Measurements from ENCODE around the gene CD247. TPM values are rescaled to one million over a fixed set of nuclear protein-coding genes. Genes with fewer than 3 reads are reported as not detected.

CD247 gene
- total and polyA plus RNA-seq, 2 of the 13 experiments (the other 11 are each of a cell fraction or from before 2014, with no cell fraction given): 0.20 TPM; not detected in 1

DNA sequence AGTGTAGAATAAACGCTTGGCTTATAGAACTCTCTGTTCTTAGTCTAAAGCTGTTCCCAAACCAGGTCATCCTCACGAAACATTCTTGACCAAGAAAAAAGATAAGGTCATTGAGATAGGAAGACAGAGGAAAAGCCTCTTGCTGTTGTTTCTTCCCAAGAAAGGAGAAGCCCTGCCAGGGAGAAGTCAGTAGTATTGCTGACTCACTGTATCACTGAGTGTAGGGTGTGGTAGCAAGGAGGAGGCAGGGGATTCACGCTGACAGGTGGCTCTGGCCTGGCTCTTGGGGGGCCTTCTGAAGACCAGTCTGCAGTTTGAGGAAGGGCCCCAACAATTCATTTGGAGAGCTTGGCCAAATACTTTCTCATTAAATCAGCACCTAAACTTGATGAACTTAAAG, 97.8 kb downstream of the CD247 start:
- in situ Hi-C loops (cut with HindIII; ENCODE audit: extremely low pct_ligation_motif_present, low pct_unique_long_range_greater_than_20kb): no loop called here
- no peaks in the 10 kb centered on the region for H3K4me1 ChIP-seq (ENCODE audit: insufficient read depth, low read length)
- no peak for ATAC-seq

DNA sequence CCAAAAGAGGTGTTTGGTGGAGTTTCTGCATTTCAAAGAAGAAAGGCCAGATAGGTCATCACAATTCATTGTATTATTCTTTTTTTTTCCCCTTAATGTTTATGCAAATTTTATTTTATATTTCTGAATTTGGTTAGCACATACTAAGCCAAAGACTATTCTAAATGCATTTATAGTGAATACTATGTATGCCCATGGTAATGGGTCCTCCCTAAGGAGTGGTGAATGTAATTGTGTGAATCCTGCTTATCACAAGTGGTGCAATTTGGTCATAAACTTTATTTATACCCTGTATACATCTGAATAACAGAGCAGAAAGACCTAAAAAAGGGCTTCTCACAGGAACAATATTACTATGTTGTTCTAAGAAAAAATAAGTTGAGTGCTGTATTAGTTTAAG, 99.1 kb downstream of the CD247 start:
- CTCF ChIA-PET (ENCODE audit: low intra/inter-chr PET ratio, low total read pairs): no interaction called here
- Histone ChIP-seq H3K9me3 (ENCODE audit: low read length) (no peaks in the 10 kb centered on the region), H2AFZ (ENCODE audit: low read length) (no peak overlapping the region), H3K9ac (ENCODE audit: insufficient read depth, low read depth, low read length) (no peak overlapping the region), H3K36me3 (replicated peaks in 1 of 2; ENCODE audit: control insufficient read depth in 1 of 2, insufficient read depth in 2 of 2, low read length in 2 of 2) (peaks cover 0 to 19% of the 10 kb centered on the region in 2 experiments; a peak in 3 of 5 replicates), H4K20me1 (ENCODE audit: insufficient read depth, low read length) (no peaks in the 10 kb centered on the region), H3K4me1 (ENCODE audit: insufficient read depth, low read length) (no peaks in the 10 kb centered on the region), H3K4me2 (ENCODE audit: low read depth, low read length) (no peak overlapping the region), H3K4me3 (replicated peaks in 1 of 3; ENCODE audit: insufficient read depth in 1 of 3, low read depth in 2 of 3, low read length in 3 of 3) (no peak overlapping the region), H3K27me3 (ENCODE audit: control insufficient read depth in 1 of 2, insufficient read depth in 2 of 2, low read length in 2 of 2) (no peaks in the 10 kb centered on the region), H3K27ac (ENCODE audit: extremely low read length, insufficient read depth, low read length) (no peak overlapping the region), H3K79me2 (ENCODE audit: insufficient read depth, low read length) (no peaks in the 10 kb centered on the region)
- FAIRE-seq (no peak), DNase-seq (ENCODE audit: low spot score) (no peak), ATAC-seq (no peak)
- POLR2A ChIA-PET: no interaction called here
- intact Hi-C loops (cut with micrococcal nuclease; ENCODE audit: unreplicated experiment): no loop called here
- BruUV-seq (replicated peaks): no TSS peak
- in situ Hi-C loops (cut with HindIII; ENCODE audit: extremely low pct_ligation_motif_present, low pct_unique_long_range_greater_than_20kb): loop anchor here (10.0 kb wide), 1 partner anchor 116 kb away; no protein-coding TSS in a partner anchor
- no peak for TF ChIP-seq ZSCAN12 (CRISPR knock-in tag; IDR thresholded peaks at IDR 0.05)
- no peak for TF ChIP-seq ZMYM2 (CRISPR knock-in tag; IDR thresholded peaks at IDR 0.05)
- TF ChIP-seq, protein P1, sequence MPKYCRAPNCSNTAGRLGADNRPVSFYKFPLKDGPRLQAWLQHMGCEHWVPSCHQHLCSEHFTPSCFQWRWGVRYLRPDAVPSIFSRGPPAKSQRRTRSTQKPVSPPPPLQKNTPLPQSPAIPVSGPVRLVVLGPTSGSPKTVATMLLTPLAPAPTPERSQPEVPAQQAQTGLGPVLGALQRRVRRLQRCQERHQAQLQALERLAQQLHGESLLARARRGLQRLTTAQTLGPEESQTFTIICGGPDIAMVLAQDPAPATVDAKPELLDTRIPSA (CRISPR knock-in tag; IDR thresholded peaks at IDR 0.05; ENCODE audit: borderline replicate concordance): no peak
- TF ChIP-seq ZNF282 (IDR thresholded peaks at IDR 0.05; ENCODE audit: partially characterized antibody): no peak
- no peak for TF ChIP-seq HDAC1 (CRISPR knock-in tag; IDR thresholded peaks at IDR 0.05)
- no peak for TF ChIP-seq ZNF577 (CRISPR knock-in tag; IDR thresholded peaks at IDR 0.05; ENCODE audit: borderline replicate concordance, low read depth)
- TF ChIP-seq, protein P2, sequence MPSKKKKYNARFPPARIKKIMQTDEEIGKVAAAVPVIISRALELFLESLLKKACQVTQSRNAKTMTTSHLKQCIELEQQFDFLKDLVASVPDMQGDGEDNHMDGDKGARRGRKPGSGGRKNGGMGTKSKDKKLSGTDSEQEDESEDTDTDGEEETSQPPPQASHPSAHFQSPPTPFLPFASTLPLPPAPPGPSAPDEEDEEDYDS (CRISPR knock-in tag; IDR thresholded peaks at IDR 0.05): no peak
- no peak for TF ChIP-seq ZNF605 (CRISPR knock-in tag; IDR thresholded peaks at IDR 0.05)
- no peak for TF ChIP-seq ATF7 (IDR thresholded peaks at IDR 0.05)
- no peak for TF ChIP-seq ATF7 (CRISPR knock-in tag; IDR thresholded peaks at IDR 0.05)
- TF ChIP-seq SOX5 (CRISPR knock-in tag; IDR thresholded peaks at IDR 0.05; ENCODE audit: borderline replicate concordance): no peak
- TF ChIP-seq ZNF563 (CRISPR knock-in tag; IDR thresholded peaks at IDR 0.05): no peak
- TF ChIP-seq KLF16 (CRISPR knock-in tag; IDR thresholded peaks at IDR 0.05): no peak
- TF ChIP-seq WIZ (CRISPR knock-in tag; IDR thresholded peaks at IDR 0.05): no peak

More for the DNA sequence above, 97.8 kb downstream of the CD247 start:
- no peak overlapping the region for H3K9ac ChIP-seq (ENCODE audit: insufficient read depth, low read depth, low read length)
- H3K9me3 ChIP-seq (ENCODE audit: low read length): no peaks in the 10 kb centered on the region
- H3K4me2 ChIP-seq (ENCODE audit: low read depth, low read length): no peak overlapping the region
- no peak overlapping the region for H2AFZ ChIP-seq (ENCODE audit: low read length)
- BruUV-seq (replicated peaks): no TSS peak
- POLR2A ChIA-PET: no interaction called here
- WGBS (ENCODE audit: low lambda C conversion rate): 30% methylated on average over 3 of the region's 3 CpGs
- peaks cover 0 to 14% of the 10 kb centered on the region in 2 experiments; a peak in 3 of 5 replicates for H3K36me3 ChIP-seq (replicated peaks in 1 of 2; ENCODE audit: control insufficient read depth in 1 of 2, insufficient read depth in 2 of 2, low read length in 2 of 2)
- DNase-seq (ENCODE audit: low spot score) (no peak), FAIRE-seq (no peak)
- H3K79me2 ChIP-seq (ENCODE audit: insufficient read depth, low read length): no peaks in the 10 kb centered on the region
- no peak overlapping the region for H3K27ac ChIP-seq (ENCODE audit: extremely low read length, insufficient read depth, low read length)
- CTCF ChIA-PET (ENCODE audit: low intra/inter-chr PET ratio, low total read pairs): no interaction called here
- H3K27me3 ChIP-seq (ENCODE audit: control insufficient read depth in 1 of 2, insufficient read depth in 2 of 2, low read length in 2 of 2): no peaks in the 10 kb centered on the region
- TF ChIP-seq PHB2 (IDR thresholded peaks at IDR 0.05; ENCODE audit: partially characterized antibody) (no peak), NCOA1 (CRISPR knock-in tag; IDR thresholded peaks at IDR 0.05) (no peak), ZFP41 (CRISPR knock-in tag; IDR thresholded peaks at IDR 0.05; ENCODE audit: borderline replicate concordance) (no peak)
- TF ChIP-seq, protein P3, sequence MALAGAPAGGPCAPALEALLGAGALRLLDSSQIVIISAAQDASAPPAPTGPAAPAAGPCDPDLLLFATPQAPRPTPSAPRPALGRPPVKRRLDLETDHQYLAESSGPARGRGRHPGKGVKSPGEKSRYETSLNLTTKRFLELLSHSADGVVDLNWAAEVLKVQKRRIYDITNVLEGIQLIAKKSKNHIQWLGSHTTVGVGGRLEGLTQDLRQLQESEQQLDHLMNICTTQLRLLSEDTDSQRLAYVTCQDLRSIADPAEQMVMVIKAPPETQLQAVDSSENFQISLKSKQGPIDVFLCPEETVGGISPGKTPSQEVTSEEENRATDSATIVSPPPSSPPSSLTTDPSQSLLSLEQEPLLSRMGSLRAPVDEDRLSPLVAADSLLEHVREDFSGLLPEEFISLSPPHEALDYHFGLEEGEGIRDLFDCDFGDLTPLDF (CRISPR knock-in tag; IDR thresholded peaks at IDR 0.05): no peak
- TF ChIP-seq, protein P4, sequence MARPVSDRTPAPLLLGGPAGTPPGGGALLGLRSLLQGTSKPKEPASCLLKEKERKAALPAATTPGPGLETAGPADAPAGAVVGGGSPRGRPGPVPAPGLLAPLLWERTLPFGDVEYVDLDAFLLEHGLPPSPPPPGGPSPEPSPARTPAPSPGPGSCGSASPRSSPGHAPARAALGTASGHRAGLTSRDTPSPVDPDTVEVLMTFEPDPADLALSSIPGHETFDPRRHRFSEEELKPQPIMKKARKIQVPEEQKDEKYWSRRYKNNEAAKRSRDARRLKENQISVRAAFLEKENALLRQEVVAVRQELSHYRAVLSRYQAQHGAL (CRISPR knock-in tag; IDR thresholded peaks at IDR 0.05; ENCODE audit: not compliant biosample characterization): no peak
- H4K20me1 ChIP-seq (ENCODE audit: insufficient read depth, low read length): no peaks in the 10 kb centered on the region
- no peak overlapping the region for H3K4me3 ChIP-seq (replicated peaks in 1 of 3; ENCODE audit: insufficient read depth in 1 of 3, low read depth in 2 of 3, low read length in 3 of 3)
- intact Hi-C loops (cut with micrococcal nuclease; ENCODE audit: unreplicated experiment): no loop called here
